ENCODE measurements around the gene CFH. TPM values are rescaled to one million over a fixed set of nuclear protein-coding genes. Genes with fewer than 3 reads are reported as not detected.

Gene CFH
- total RNA-seq = 10 to 100 TPM; 34.4 to 97.5 (median 44.9) TPM

- ATAC-seq (ENCODE audit: low FRiP score in 2 of 2) = peak in 1 of 2 donors; percentile 81
- Histone ChIP-seq H3K27ac (peak within 1 kb of the TSS; percentile 2 to 61 (median 27)), H3K27me3 (no peaks in the 10 kb centered on the region), H3K4me1 (no peaks in the 10 kb centered on the region), H3K36me3 (no peaks in the 10 kb centered on the region), H3K4me3 (peak within 1 kb of the TSS in 3 of 4 donors; percentile 23 to 36 (median 35)), H3K9me3 (no peaks in the 10 kb centered on the region)
- TF ChIP-seq CTCF (IDR thresholded peaks at IDR 0.05) (no peak), POLR2A (IDR thresholded peaks at IDR 0.05) (peak in 1 of 4 donors; percentile 62)
- WGBS, 2 donors = 9 to 12% methylated on average over 5 of the region's 5 CpGs
- DNase-seq = no peak
Observed at GRCh38 chr1:196651637-196652215, at the start of gene CFH. Gene CFH (plus strand): TSS chr1:196652043. CDS start chr1:196652118, 75 bp downstream.

- no peak for DNase-seq
- Histone ChIP-seq H3K4me1 (peaks cover 0 to 7% (median 0%) of the 10 kb centered on the region in 4 donors), H3K27ac (no peak overlapping the region), H3K9me3 (no peaks in the 10 kb centered on the region), H3K4me3 (no peak overlapping the region), H3K36me3 (no peaks in the 10 kb centered on the region), H3K27me3 (no peaks in the 10 kb centered on the region)
- no peak for ATAC-seq (ENCODE audit: low FRiP score in 2 of 2)
- TF ChIP-seq CTCF (IDR thresholded peaks at IDR 0.05) = no peak
- no peak for TF ChIP-seq EP300 (IDR thresholded peaks at IDR 0.05)
- no peak for TF ChIP-seq POLR2AphosphoS5 (IDR thresholded peaks at IDR 0.05)
- no peak for TF ChIP-seq POLR2A (IDR thresholded peaks at IDR 0.05)
Observed at GRCh38 chr1:196603651-196604050, 48.2 kb upstream of the CFH start.

- ATAC-seq (ENCODE audit: low FRiP score in 2 of 2) (peak in 1 of 2 donors; percentile 4), DNase-seq (no peak)
- no peaks in the 10 kb centered on the region for H3K9me3 ChIP-seq
- WGBS, 2 donors = 1% methylated on average over 8 of the region's 8 CpGs
- H3K4me1 ChIP-seq = peaks cover 0 to 7% (median 0%) of the 10 kb centered on the region in 4 donors
- peak overlapping the region in 3 of 4 donors; percentile 54 to 73 (median 70) for H3K27ac ChIP-seq
- H3K36me3 ChIP-seq = no peaks in the 10 kb centered on the region
- TF ChIP-seq CTCF (IDR thresholded peaks at IDR 0.05) (no peak), POLR2AphosphoS5 (IDR thresholded peaks at IDR 0.05) (no peak), EP300 (IDR thresholded peaks at IDR 0.05) (no peak), POLR2A (IDR thresholded peaks at IDR 0.05) (no peak)
- no peaks in the 10 kb centered on the region for H3K27me3 ChIP-seq
- peak overlapping the region; percentile 2 to 57 (median 50) for H3K4me3 ChIP-seq
Observed at GRCh38 chr1:196607981-196608380, 43.9 kb upstream of the CFH start.

- 2% methylated on average over 30 of the region's 43 CpGs for WGBS, 2 donors
- TF ChIP-seq CTCF (IDR thresholded peaks at IDR 0.05) (peak in 1 of 6 experiments; percentile 20), POLR2AphosphoS5 (IDR thresholded peaks at IDR 0.05) (no peak), POLR2A (IDR thresholded peaks at IDR 0.05) (no peak), EP300 (IDR thresholded peaks at IDR 0.05) (no peak)
- Histone ChIP-seq H3K27me3 (no peaks in the 10 kb centered on the region), H3K36me3 (no peaks in the 10 kb centered on the region), H3K9me3 (no peaks in the 10 kb centered on the region), H3K27ac (peak within 1 kb of the TSS; percentile 48 to 73 (median 62)), H3K4me3 (peak within 1 kb of the TSS; percentile 22 to 57 (median 50)), H3K4me1 (peaks cover 0 to 7% (median 0%) of the 10 kb centered on the region in 4 donors)
- ATAC-seq (ENCODE audit: low FRiP score in 2 of 2) (peak; percentile 74 to 89), DNase-seq (peak; percentile 52 to 82)
Observed at GRCh38 chr1:196608390-196609369, 43.2 kb upstream of the CFH start, which contains the start of gene KCNT2. Gene KCNT2 (minus strand): TSS chr1:196608440. CDS start chr1:196608309, 131 bp downstream.

Data from upper lobe of left lung (tissue), 6 donors.